T-cell (primary cell): ENCODE results near the gene CIZ1. TPM values are rescaled to one million over a fixed set of nuclear protein-coding genes. Genes with fewer than 3 reads are reported as not detected.

Source experiments
- ATAC-seq, 4 experiments: fragments of 200-7000 bp in 3 of 4; fragments of 150-1000 bp in 1 of 4; cut with Tn5 transposase; replicated peaks in 1 of 4; 1 replicate in 3 of 4; 2 replicates in 1 of 4; pipeline ENCODE4 v1.10.0; 2021; ENCODE audit warnings: moderate library complexity in 3 of 4, mild to moderate bottlenecking in 2 of 4, moderate number of reproducible peaks in 1 of 4
- CTCF ChIA-PET, 2 donors: fragments of 300-600 bp; sonication (Branson Sonifier 250); formaldehyde crosslinking; loops; one replicate each; lab custom pipeline; 2022; ENCODE audit warnings: antibody characterized with exemption in 2 of 2; lab: Charles Lee
- POLR2A ChIA-PET, 2 donors: fragments of 300-600 bp; sonication (Branson Sonifier 250); formaldehyde crosslinking; loops; one replicate each; lab custom pipeline; 2022; ENCODE audit warnings: antibody characterized with exemption in 2 of 2; lab: Charles Lee
- DNase-seq, 35 experiments: peaks; one replicate each; pipeline versions ENCODE4 v3.0.0 to v3.0.0-alpha.2; 2013 to 2023
- H3K27ac ChIP-seq: one replicate; pipeline ENCODE4 v1.5.1; 2013; ENCODE audit warnings: low read length
- H3K27me3 ChIP-seq, 2 experiments: replicated peaks in 1 of 2; 1 replicate in 1 of 2; 2 replicates in 1 of 2; pipeline versions ENCODE4 v1.6.1 to v1.7.0; 2013; ENCODE audit warnings: low read length in 1 of 2, mixed read lengths in 1 of 2; ENCODE audit not compliant: control insufficient read depth in 2 of 2, insufficient read depth in 2 of 2; ENCODE audit errors: extremely low read depth in 1 of 2
- H3K36me3 ChIP-seq, 2 donors: 1 replicate in 1 of 2; 2 replicates in 1 of 2; pipeline versions ENCODE4 v1.6.1 to v1.7.0; 2013; ENCODE audit warnings: low read length in 1 of 2; ENCODE audit not compliant: control insufficient read depth in 2 of 2, insufficient read depth in 1 of 2; ENCODE audit errors: extremely low read depth in 1 of 2
- H3K4me1 ChIP-seq, 2 experiments: 1 replicate in 1 of 2; 2 replicates in 1 of 2; pipeline versions ENCODE4 v1.6.1 to v1.7.0; 2013; ENCODE audit warnings: low read length in 2 of 2, mixed read lengths in 1 of 2; ENCODE audit not compliant: insufficient read depth in 2 of 2, control insufficient read depth in 1 of 2; ENCODE audit errors: extremely low read depth in 1 of 2
- H3K4me3 ChIP-seq, 2 donors: 1 replicate in 1 of 2; 2 replicates in 1 of 2; pipeline versions ENCODE4 v1.5.1 to v1.7.0; 2013; ENCODE audit warnings: mild to moderate bottlenecking in 2 of 2, low read length in 1 of 2, moderate library complexity in 1 of 2; ENCODE audit not compliant: control insufficient read depth in 1 of 2; ENCODE audit errors: extremely low read depth in 1 of 2
- H3K9me3 ChIP-seq: 2 replicates; pipeline ENCODE4 v1.7.0; 2013
- H3K27ac Mint-ChIP-seq, 2 donors: one replicate each; pipeline ENCODE4 v1.8.0; 2020 to 2021; ENCODE audit warnings: mild to moderate bottlenecking in 2 of 2, mixed read lengths in 2 of 2
- H3K27me3 Mint-ChIP-seq, 2 donors: one replicate each; pipeline ENCODE4 v1.8.0; 2021 to 2022; ENCODE audit warnings: mixed read lengths in 2 of 2
- H3K36me3 Mint-ChIP-seq: one replicate; pipeline ENCODE4 v1.8.0; 2021; ENCODE audit warnings: mixed read lengths
- H3K4me1 Mint-ChIP-seq, 3 donors: one replicate each; pipeline ENCODE4 v1.8.0; 2020 to 2022; ENCODE audit warnings: mixed read lengths in 3 of 3, mild to moderate bottlenecking in 1 of 3
- H3K4me3 Mint-ChIP-seq, 3 donors: one replicate each; pipeline ENCODE4 v1.8.0; 2020 to 2022; ENCODE audit warnings: mild to moderate bottlenecking in 3 of 3, mixed read lengths in 3 of 3, moderate library complexity in 3 of 3
- H3K9me3 Mint-ChIP-seq, 3 donors: one replicate each; pipeline ENCODE4 v1.8.0; 2020 to 2022; ENCODE audit warnings: mixed read lengths in 3 of 3
- WGBS: methylation state at CpG from one replicate; pipeline ENCODE4 v1.1.5; 2013; ENCODE audit warnings: missing lambda C conversion rate; ENCODE audit not compliant: insufficient coverage; 5-methylcytosine and 5-hydroxymethylcytosine counted together
- total RNA-seq, 35 experiments: library from RNA in 6 of 35; stranded (reverse) in 6 of 35; fragments of 120-200 nt in 1 of 35; gene quantifications; one replicate each; pipeline versions ENCODE4 v1.2.1 to v1.2.4 and lab custom pipeline; 2013 to 2026

Gene CIZ1
- total RNA-seq, 5 donors from 2014 or later (not counting 1 experiment from before 2014, with no cell fraction given), result 143 to 163 (median 150) TPM

DNA sequence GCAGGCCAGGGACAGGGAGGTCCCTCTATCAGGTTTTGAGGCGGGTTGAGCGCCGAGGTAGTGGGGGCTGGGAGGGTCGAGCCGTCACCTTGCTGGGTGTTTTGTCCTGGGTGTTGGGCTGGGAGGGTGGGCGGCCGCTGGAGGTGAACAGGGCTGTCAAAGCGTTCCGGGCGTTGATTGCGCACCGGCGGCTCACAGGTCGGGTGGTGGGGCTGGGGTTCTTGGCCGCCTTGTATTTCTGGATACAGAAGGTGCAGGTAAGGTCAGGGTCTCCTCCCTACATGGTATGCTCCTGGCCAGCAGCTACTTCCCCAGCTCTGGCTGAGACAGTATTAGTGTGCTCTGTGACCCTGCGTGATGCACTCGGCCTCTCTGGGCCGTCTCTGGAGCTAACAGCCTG is 25.2 kb downstream of the CIZ1 start:
- CTCF ChIA-PET, result no interaction called here
- H3K27ac ChIP-seq, result no peak overlapping the region

DNA sequence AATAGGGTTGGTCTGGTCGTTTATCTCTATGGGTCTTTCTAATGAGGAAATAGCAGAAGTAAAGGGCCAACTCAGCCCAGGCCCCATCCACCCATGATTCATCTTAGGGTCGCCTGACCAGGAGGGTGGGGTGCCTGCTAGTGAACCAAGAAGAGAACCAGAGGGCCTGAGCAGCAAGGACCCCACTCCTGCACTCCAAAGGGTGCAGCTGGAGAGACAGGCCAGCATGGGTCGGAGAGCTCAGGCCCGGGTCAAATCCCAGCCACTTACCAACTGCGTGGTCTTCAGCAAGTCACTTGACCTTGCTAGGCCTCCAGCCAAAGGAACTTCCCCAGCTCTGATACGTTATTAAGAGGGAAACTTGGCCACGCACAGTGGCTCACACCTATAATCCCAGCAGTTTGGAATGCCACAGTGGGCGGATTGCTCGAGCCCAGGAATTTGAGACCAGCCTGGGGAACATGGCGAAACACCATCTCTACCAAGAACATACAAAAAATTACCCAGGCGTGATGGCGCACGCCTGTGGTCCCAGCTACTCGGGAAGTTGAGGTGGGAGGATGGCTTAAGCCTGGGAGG is 27.0 kb downstream of the CIZ1 start:
- Histone ChIP-seq H3K4me3 (no peak overlapping the region), H3K4me1 (peaks cover 2 to 18% of the 10 kb centered on the region in 2 experiments), H3K36me3 (peaks cover 20 to 54% of the 10 kb centered on the region in 2 donors), H3K27ac (no peak overlapping the region), H3K9me3 (no peaks in the 10 kb centered on the region), H3K27me3 (no peaks in the 10 kb centered on the region)
- Mint-ChIP-seq H3K27me3 (no peaks in the 10 kb centered on the region), H3K36me3 (peaks cover 29% of the 10 kb centered on the region), H3K9me3 (no peaks in the 10 kb centered on the region), H3K4me1 (peaks cover 20 to 21% (median 21%) of the 10 kb centered on the region in 3 donors), H3K27ac (peak overlapping the region in 1 of 2 donors; percentile 17), H3K4me3 (no peak overlapping the region)
- ChIA-PET POLR2A (no interaction called here), CTCF (no interaction called here)
- 96% methylated on average over 9 of the region's 14 CpGs for WGBS
- ATAC-seq, result no peak
- no peak for DNase-seq

More for the DNA sequence above, 25.2 kb downstream of the CIZ1 start:
- Mint-ChIP-seq H3K4me1 (peaks cover 12 to 14% (median 14%) of the 10 kb centered on the region in 3 donors), H3K27me3 (no peaks in the 10 kb centered on the region), H3K36me3 (peaks cover 39% of the 10 kb centered on the region), H3K27ac (no peak overlapping the region), H3K9me3 (no peaks in the 10 kb centered on the region), H3K4me3 (no peak overlapping the region)
- Histone ChIP-seq H3K36me3 (peaks cover 28 to 63% of the 10 kb centered on the region in 2 donors), H3K9me3 (no peaks in the 10 kb centered on the region), H3K27me3 (no peaks in the 10 kb centered on the region), H3K4me1 (peaks cover 0 to 4% of the 10 kb centered on the region in 2 experiments), H3K4me3 (no peak overlapping the region)
- no peak for DNase-seq
- POLR2A ChIA-PET, result no interaction called here
- 96% methylated on average over 12 of the region's 18 CpGs for WGBS
- no peak for ATAC-seq

DNA sequence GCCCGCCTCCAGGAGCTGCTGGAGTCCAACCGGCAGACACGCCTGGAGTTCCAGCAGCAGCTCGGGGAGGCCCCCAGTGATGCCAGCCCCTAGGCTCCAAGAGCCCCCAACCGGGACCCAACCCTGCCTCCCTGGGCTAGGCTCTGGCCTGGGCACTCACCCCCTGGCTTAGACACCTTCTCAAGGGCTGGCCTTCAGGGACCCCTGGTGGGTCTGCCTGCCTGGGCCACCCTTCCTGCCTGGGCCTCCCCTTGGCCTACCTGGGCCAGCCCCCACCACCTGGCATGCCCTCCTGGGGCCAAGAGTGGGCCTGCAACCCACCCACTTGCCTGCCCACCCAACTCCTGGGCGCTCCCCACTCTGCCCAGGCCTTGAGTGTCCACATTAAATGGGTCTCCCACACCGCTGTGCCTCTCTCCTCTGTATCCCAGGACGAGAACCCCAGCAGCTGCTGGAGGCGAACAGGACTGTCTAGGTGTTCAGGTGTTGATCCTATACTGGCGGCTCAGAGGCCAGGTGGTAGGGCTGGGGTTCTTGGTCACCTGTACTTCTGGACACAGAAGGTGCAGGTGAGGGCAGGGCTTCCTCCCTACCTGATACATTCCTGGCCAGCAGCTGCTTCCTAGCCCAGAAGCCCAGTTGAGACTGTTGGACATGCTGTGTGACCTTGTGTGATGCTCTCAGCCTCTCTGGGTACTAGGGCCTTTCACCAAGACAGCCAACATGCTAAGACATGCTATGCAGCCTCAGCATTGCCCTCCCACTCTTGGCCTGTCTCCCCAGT is 27.7 kb downstream of the CIZ1 start:
- POLR2A ChIA-PET, result no interaction called here
- H3K27me3 ChIP-seq, result no peaks in the 10 kb centered on the region
- no peak for ATAC-seq
- H3K36me3 Mint-ChIP-seq, result peaks cover 23% of the 10 kb centered on the region
- no peaks in the 10 kb centered on the region for H3K9me3 Mint-ChIP-seq
- H3K27ac Mint-ChIP-seq, result no peak overlapping the region
- 97% methylated on average over 8 of the region's 10 CpGs for WGBS
- H3K27ac ChIP-seq, result no peak overlapping the region
- CTCF ChIA-PET, result no interaction called here
- H3K4me1 Mint-ChIP-seq, result peaks cover 23 to 25% (median 24%) of the 10 kb centered on the region in 3 donors
- H3K4me3 Mint-ChIP-seq, result no peak overlapping the region
- H3K36me3 ChIP-seq, result peaks cover 17 to 47% of the 10 kb centered on the region in 2 donors
- peaks cover 2 to 21% of the 10 kb centered on the region in 2 experiments for H3K4me1 ChIP-seq
- no peaks in the 10 kb centered on the region for H3K9me3 ChIP-seq
- H3K27me3 Mint-ChIP-seq, result no peaks in the 10 kb centered on the region
- no peak for DNase-seq
- no peak overlapping the region for H3K4me3 ChIP-seq

DNA sequence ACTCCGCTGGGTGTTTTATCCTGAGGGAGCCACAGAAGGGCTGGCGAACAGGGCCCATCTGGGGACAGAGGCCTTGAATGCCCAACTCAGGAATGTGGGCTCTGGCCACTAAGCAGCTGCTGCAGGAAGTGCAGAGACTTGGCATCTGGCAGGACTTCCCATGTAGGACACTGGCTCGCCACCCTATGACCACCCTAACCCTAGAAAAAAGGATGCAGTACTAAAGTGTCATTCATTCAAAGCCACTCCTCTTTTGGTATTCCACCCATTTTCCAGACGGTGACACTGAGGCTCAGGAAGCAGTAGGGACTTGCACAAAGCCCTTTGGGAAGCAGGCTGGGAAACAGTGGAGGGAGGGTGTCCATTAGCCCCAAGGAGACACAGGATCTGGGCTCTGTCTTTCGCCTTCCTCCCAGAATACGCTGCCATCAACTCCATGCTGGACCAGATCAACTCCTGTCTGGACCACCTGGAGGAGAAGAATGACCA is 28.3 kb downstream of the CIZ1 start:
- no peak for ATAC-seq
- Mint-ChIP-seq H3K36me3 (peaks cover 21% of the 10 kb centered on the region), H3K27me3 (no peaks in the 10 kb centered on the region), H3K4me1 (peaks cover 23 to 25% (median 24%) of the 10 kb centered on the region in 3 donors), H3K9me3 (no peaks in the 10 kb centered on the region), H3K27ac (peak overlapping the region; percentile 48 to 58), H3K4me3 (no peak overlapping the region)
- POLR2A ChIA-PET, result no interaction called here
- Histone ChIP-seq H3K27ac (no peak overlapping the region), H3K36me3 (peaks cover 17 to 42% of the 10 kb centered on the region in 2 donors), H3K27me3 (no peaks in the 10 kb centered on the region), H3K4me1 (peaks cover 2 to 21% of the 10 kb centered on the region in 2 experiments), H3K4me3 (no peak overlapping the region), H3K9me3 (no peaks in the 10 kb centered on the region)
- DNase-seq, result no peak
- CTCF ChIA-PET, result no interaction called here
- WGBS, result 98% methylated on average over 4 of the region's 6 CpGs

DNA sequence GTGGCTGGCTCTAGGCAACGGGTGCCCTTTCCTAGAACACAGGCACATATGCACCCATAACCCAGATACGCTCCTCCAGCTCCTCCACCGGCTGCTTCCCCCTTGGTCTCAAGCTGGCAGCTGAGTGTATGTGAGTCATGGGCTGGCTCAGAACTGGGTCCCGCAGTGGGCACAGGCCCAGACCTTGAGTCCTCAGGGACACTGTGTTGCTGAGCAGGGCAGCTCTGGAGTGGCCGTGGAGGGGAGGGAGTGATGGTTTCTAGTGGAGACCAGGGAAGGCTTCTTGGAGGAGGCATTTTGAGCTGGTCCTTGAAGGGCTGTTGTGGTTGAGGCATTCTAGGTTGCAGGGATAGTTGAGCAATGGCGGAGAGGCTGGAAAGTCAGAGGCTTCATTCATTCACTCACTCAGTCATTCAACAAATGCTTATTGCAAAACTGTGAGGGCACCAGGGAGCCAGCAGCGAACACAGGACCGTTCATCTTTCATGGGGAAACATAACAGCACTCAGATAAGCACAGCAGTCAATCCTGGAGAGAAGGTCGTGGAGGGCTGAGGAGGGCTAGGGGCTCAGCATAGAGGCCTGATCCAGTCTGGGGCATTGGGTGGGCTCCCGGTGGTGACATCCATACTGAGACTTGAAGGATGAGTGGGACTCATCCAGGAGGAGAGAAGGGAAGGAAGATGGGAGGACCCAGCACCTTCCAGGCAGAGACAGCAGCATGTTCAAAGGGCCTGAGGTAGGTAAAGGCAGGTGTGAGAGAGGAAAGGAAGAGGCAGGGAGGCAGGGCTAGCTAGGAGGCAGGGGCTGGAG is 29.0 kb downstream of the CIZ1 start:
- H3K36me3 Mint-ChIP-seq, result peaks cover 21% of the 10 kb centered on the region
- H3K4me1 Mint-ChIP-seq, result peaks cover 23 to 25% (median 24%) of the 10 kb centered on the region in 3 donors
- no peak overlapping the region for H3K27ac ChIP-seq
- CTCF ChIA-PET, result no interaction called here
- WGBS, result 94% methylated on average over 5 of the region's 10 CpGs
- H3K4me1 ChIP-seq, result peaks cover 2 to 21% of the 10 kb centered on the region in 2 experiments
- peak overlapping the region; percentile 48 to 58 for H3K27ac Mint-ChIP-seq
- H3K9me3 ChIP-seq, result no peaks in the 10 kb centered on the region
- no peak for DNase-seq
- H3K27me3 ChIP-seq, result no peaks in the 10 kb centered on the region
- POLR2A ChIA-PET, result interaction anchor here in 1 of 2 donors (0.7 kb wide), 1 partner anchor 67 kb away, joined by 5 read pairs; no protein-coding TSS in a partner anchor
- peaks cover 15 to 36% of the 10 kb centered on the region in 2 donors for H3K36me3 ChIP-seq
- peak overlapping the region; percentile 1 to 86 (median 85) for H3K4me3 Mint-ChIP-seq
- no peaks in the 10 kb centered on the region for H3K9me3 Mint-ChIP-seq
- H3K4me3 ChIP-seq, result no peak overlapping the region
- ATAC-seq, result no peak
- H3K27me3 Mint-ChIP-seq, result no peaks in the 10 kb centered on the region
